LHCN-M2 (cell line): ENCODE measurements around the gene FRAT1. TPM values are rescaled to one million over a fixed set of nuclear protein-coding genes. Genes with fewer than 3 reads are reported as not detected.

ENCODE experiments used
- DNase-seq: peaks from one replicate; pipeline ENCODE4 v3.0.0-alpha.2; 2012; ENCODE audit warnings: low read depth
- total RNA-seq: library from RNA; depleted of rRNA; stranded (reverse); fragments of >200 nt; gene quantifications from 2 replicates; pipeline ENCODE4 v1.2.3, GENCODE V29; 2014; rRNA removed

Gene FRAT1
- total RNA-seq, 1 experiment from 2014 or later: 1.5 TPM

DNA sequence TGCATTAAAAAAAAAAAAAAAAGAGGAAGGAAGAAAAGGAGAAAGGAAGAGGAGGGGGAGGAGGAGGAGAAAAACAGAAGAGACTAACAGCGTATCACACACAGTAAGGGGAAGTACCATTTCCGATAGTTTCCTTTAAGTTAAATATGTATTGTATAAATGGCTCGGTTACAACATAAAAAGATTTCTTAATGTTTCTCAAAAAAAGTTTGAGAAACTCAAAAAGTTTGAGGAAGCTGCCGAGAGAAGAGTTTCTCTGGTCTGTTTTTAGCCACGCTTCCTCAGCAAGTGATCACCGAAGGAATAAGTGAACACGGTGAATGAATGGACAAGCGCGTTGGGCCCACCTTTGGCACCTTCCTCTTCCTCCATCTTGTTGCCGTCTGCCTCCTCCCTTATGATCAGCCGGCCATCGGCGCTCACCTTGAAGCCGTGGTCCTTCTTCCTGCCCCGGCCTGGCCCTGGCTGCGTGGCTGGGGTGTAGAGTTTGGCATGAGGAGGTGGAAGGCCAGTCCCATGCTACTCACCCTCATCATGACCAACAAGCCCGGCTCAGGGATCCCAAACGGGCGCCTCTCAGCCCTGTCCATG lies 46.8 kb downstream of the FRAT1 start:
- no peak for DNase-seq

DNA sequence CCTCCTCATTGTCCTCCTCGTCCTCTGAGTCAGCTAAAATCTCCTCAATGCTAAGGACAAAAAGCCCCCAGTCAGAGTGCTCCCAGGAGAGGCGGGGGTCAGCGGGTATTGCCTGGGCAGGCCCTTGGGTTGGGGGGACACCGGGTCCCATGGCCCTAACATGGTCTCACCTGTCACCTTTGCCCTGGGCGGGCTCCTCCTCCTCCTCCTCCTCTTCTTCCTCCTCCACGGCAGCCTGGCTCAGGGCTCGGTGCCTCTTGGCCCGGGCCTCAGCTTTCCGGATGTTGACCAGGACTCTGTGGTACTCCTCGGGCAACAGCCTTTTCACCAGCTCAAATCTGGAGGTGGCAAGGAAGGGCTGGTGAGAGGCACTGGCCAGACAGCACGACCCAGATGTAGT lies 47.5 kb downstream of the FRAT1 start:
- no peak for DNase-seq

DNA sequence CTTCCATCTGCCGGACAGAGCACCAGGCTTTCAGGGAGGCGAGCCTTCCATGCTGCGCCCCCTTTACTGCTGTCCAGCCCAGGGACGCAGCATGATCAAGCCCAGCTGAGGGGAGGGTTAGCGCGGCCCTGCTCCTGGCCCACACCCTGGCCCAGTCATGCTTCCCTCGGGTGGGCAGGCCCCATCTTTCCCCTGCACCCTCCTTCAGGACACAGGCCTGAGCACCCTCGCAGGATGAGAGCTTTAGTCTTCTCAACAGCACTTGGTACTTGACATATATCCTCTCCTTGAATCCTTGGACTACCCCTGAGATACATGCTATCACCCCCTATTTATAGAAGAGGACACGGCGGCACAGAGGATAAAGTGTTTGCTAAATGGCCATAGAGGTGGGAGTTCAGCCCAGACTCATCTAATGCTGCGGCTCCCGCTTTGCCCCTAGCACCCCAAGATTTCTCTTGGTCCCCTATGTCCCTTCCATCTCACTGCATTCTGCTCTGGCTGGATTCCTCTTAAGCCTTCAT lies 48.1 kb downstream of the FRAT1 start:
- DNase-seq: no peak

Other genes starting within 250 kb of the FRAT1 start
- under 0.01 TPM in 1 of 2 replicates, not detected in the other for gene SLIT1, start 133.3 kb upstream of the FRAT1 start, total RNA-seq
- gene ARHGAP19, start 26.6 kb upstream of the FRAT1 start, total RNA-seq: 10.3 and 13.5 TPM in 2 replicates
- gene FRAT2, start 15.5 kb downstream of the FRAT1 start, total RNA-seq: 4.8 and 5.2 TPM in 2 replicates
- 24.7 and 32.8 TPM in 2 replicates for gene RRP12, start 82.1 kb downstream of the FRAT1 start, total RNA-seq
- gene PGAM1, start 106.9 kb downstream of the FRAT1 start, total RNA-seq: 1,289 and 1,520 TPM in 2 replicates
- gene EXOSC1, start 126.7 kb downstream of the FRAT1 start, total RNA-seq: 34.4 and 38.3 TPM in 2 replicates
- 77.3 and 86.1 TPM in 2 replicates for gene ZDHHC16, start 126.9 kb downstream of the FRAT1 start, total RNA-seq
- gene MMS19, start 179.2 kb downstream of the FRAT1 start, total RNA-seq: 95.3 and 112 TPM in 2 replicates
- gene UBTD1, start 179.7 kb downstream of the FRAT1 start, total RNA-seq: 36.5 and 39.3 TPM in 2 replicates